Prostate gland (tissue), 2 donors: ENCODE results near the gene LNX1.

Experiments used
- CTCF ChIP-seq, 4 experiments: fragments of 200-600 bp in 2 of 4; fragments of 450-650 bp in 2 of 4; sonication (generic) in 2 of 4; IDR thresholded peaks; 1 replicate in 3 of 4; 2 replicates in 1 of 4; pipeline ENCODE4 v1.5.1; 2016 to 2019; ENCODE audit warnings: antibody characterized with exemption in 4 of 4, mild to moderate bottlenecking in 2 of 4, moderate library complexity in 2 of 4
- POLR2A ChIP-seq: fragments of 450-650 bp; IDR thresholded peaks from one replicate; pipeline ENCODE4 v1.6.1; 2016; ENCODE audit warnings: antibody characterized with exemption, mild to moderate bottlenecking
- POLR2AphosphoS5 ChIP-seq: sonication (generic); formaldehyde crosslinking; IDR thresholded peaks from one replicate; pipeline ENCODE4 v1.6.1; 2017; ENCODE audit warnings: antibody characterized with exemption

GRCh38 chr4:53591372-53591892 is at the start of gene LNX1:
- peak in 3 of 4 experiments; percentile 35 to 57 (median 53) for TF ChIP-seq CTCF (IDR thresholded peaks at IDR 0.05)
- peak; percentile 83 for TF ChIP-seq POLR2AphosphoS5
- peak; percentile 87 for TF ChIP-seq POLR2A
